Measurements from ENCODE around the gene BAG3. TPM values are rescaled to one million over a fixed set of nuclear protein-coding genes. Genes with fewer than 3 reads are reported as not detected.

Gene BAG3
- total RNA-seq, 2 experiments from 2014 or later, result 13.4 to 14.3 TPM

DNA sequence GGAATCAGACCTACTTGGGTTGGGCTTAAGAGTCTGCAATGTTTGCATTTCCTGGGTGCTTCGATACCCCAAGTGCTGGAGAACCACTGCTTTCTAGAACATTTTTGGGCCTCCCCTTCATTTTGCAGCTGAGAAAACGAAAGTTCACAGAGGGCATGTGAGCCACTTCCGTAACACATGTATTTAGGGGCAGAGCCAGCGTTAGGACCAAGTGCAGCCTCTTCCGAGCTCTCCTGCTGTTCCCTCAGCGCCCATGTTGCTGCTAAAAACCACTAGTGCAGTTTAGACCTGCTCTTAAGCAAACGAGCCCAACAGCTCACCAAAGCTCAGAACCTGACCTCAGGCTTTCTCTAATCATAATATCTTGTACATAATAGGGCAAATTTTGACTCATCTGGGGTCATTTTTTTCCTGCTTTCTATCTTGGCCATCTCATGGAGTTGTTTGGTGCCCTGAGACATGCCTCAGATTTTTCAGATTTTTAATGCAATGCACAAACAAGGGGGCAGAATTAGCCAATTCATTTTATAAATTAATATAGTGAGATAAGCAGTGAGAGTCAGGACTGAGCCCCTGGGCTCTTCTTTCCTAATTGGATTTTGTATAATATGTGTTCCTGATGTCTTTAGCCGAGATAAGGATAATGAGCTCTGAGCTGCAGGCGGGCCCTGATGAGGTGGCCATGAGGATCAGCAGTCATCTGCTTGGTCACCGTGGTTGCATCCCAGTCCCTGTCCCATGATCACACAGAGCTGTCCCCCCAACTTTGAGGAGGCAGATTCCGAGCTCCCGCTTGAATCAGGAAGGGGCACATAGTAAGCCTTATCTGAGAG, 12.9 kb downstream of the BAG3 start:
- Mint-ChIP-seq H3K27ac (peak overlapping the region; percentile 77), H3K9me3 (no peaks in the 10 kb centered on the region), H3K27me3 (no peaks in the 10 kb centered on the region), H3K4me1 (ENCODE audit: low read depth) (peaks cover 20% of the 10 kb centered on the region), H3K4me3 (peak overlapping the region; percentile 31), H3K36me3 (ENCODE audit: low read depth) (peaks cover 5% of the 10 kb centered on the region)
- intact Hi-C loops (cut with micrococcal nuclease), result no loop called here
- ChIA-PET CTCF (interaction anchor here (1.0 to 2.5 kb wide), 2 partner anchors 11 to 12 kb away, joined by 3 to 12 read pairs; no protein-coding TSS in a partner anchor), POLR2A (no interaction called here)
- peak; percentile 79 for ATAC-seq
- DNase-seq, result peak; percentile 31
- TF ChIP-seq, protein P1, sequence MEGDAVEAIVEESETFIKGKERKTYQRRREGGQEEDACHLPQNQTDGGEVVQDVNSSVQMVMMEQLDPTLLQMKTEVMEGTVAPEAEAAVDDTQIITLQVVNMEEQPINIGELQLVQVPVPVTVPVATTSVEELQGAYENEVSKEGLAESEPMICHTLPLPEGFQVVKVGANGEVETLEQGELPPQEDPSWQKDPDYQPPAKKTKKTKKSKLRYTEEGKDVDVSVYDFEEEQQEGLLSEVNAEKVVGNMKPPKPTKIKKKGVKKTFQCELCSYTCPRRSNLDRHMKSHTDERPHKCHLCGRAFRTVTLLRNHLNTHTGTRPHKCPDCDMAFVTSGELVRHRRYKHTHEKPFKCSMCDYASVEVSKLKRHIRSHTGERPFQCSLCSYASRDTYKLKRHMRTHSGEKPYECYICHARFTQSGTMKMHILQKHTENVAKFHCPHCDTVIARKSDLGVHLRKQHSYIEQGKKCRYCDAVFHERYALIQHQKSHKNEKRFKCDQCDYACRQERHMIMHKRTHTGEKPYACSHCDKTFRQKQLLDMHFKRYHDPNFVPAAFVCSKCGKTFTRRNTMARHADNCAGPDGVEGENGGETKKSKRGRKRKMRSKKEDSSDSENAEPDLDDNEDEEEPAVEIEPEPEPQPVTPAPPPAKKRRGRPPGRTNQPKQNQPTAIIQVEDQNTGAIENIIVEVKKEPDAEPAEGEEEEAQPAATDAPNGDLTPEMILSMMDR (IDR thresholded peaks at IDR 0.05), result no peak

DNA sequence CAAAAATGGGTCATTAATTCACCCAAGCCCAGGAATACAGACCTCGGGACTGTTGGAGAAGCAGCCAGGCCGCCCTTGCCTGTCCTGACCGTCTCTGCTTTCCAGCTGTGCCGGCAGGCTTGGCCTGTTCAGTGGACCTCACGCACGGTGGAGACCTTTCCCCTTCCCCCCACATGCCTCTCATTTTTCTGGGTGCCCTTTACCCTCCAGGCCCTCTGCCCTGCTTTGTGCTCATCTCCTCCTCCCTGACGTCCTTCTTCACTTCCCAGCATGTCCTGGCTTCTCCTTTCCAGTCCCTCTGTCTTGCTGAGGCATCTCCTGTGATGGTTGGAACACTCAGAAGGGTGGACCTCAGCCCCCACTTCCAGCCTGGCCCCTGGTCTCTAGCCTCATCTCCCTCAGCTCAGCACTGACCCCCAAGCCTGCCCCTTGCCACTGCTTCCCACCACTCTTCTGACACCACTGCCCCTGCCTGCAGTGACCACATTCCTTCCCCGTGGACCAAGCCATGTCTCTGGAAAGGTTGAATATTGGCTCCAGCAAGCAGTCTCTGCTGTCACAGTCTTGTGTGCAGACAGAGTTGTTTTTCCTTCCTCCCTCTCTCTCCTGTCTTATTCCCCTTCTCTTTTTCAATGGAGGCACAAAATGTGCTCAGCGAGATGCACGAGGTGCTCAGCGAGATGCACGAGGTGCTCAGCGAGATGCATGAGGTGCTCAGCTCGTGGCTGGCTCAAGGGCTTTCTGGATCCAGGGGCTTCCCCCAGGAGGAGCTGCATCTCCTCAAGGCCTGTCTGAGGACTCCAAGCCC, 14.9 kb downstream of the BAG3 start:
- Mint-ChIP-seq H3K4me3 (no peak overlapping the region), H3K4me1 (ENCODE audit: low read depth) (peaks cover 18% of the 10 kb centered on the region), H3K27me3 (no peaks in the 10 kb centered on the region), H3K9me3 (no peaks in the 10 kb centered on the region), H3K27ac (no peak overlapping the region), H3K36me3 (ENCODE audit: low read depth) (peaks cover 3% of the 10 kb centered on the region)
- TF ChIP-seq, protein P1 (IDR thresholded peaks at IDR 0.05), result no peak
- no peak for DNase-seq
- ChIA-PET CTCF (interaction anchor here (1.1 to 1.2 kb wide), 2 partner anchors 55 to 85 kb away, joined by 3 read pairs; no protein-coding TSS in a partner anchor), POLR2A (no interaction called here)
- intact Hi-C loops (cut with micrococcal nuclease), result no loop called here
- no peak for ATAC-seq

DNA sequence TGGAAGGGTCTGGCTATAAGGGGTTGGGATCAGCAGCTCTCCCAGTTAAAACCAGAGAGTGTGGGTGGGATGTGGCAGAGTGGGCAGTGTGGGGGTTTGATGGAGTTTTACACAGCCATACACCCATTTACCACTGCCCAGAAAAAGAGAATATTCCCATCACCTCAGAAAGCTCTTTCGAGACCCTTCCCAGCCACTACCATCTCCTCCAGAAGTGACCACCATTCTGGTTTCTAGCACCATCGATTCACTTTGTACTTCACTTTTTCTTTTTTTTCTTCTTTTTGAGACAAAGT, 15.5 kb downstream of the BAG3 start:
- ChIA-PET POLR2A (no interaction called here), CTCF (interaction anchor here (1.1 to 1.2 kb wide), 2 partner anchors 54 to 84 kb away, joined by 3 read pairs; no protein-coding TSS in a partner anchor)
- no peak overlapping the region for H3K27ac Mint-ChIP-seq
- no peak for ATAC-seq
- H3K36me3 Mint-ChIP-seq (ENCODE audit: low read depth), result peaks cover 6% of the 10 kb centered on the region
- no peaks in the 10 kb centered on the region for H3K9me3 Mint-ChIP-seq
- intact Hi-C loops (cut with micrococcal nuclease), result no loop called here
- DNase-seq, result no peak
- no peak overlapping the region for H3K4me3 Mint-ChIP-seq
- H3K27me3 Mint-ChIP-seq, result no peaks in the 10 kb centered on the region
- TF ChIP-seq, protein P1 (IDR thresholded peaks at IDR 0.05), result no peak
- peaks cover 18% of the 10 kb centered on the region for H3K4me1 Mint-ChIP-seq (ENCODE audit: low read depth)

DNA sequence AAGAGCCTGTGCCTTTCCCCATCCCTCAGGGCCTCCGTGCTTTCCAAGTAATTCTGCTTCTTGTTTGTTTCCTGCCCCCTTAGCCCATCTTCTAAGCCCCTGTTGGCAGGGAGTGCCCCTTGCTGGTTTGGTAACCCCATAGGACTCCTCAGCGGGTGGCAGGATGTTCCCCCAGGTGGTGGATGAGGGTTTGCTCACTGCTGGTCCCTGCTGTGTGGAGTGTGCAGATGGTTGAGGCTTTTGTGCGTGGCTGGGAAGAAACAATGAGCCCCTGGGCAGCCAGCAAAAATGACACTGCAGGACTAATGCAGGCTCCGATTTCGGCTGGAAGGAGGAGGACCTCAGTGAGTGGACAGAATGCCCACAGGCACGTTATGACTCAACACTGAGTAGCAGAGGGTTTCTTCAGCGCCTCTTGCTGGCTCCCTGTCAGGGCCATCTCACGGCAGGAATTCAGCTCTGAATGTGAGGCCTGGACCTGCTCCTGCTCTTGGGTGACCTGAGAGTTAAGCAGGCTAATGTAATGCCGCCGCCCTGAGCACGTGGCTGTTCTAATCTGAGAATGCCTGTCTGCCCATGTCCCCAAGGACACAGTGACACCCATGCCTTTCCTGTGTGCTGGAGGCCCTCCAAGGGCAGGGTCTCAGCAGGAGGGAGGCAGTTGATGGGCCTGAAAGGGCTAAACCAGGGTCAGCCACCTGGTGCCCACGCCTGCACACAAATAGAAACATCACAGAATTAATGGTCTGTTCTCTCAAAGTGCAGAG, 16.6 kb downstream of the BAG3 start:
- DNase-seq (no peak), ATAC-seq (no peak)
- Mint-ChIP-seq H3K36me3 (ENCODE audit: low read depth) (peaks cover 6% of the 10 kb centered on the region), H3K27ac (no peak overlapping the region), H3K9me3 (no peaks in the 10 kb centered on the region), H3K4me3 (no peak overlapping the region), H3K27me3 (no peaks in the 10 kb centered on the region), H3K4me1 (ENCODE audit: low read depth) (peaks cover 15% of the 10 kb centered on the region)
- intact Hi-C loops (cut with micrococcal nuclease), result no loop called here
- ChIA-PET CTCF (interaction anchor here (0.9 to 1.2 kb wide), 2 partner anchors 79 to 83 kb away, joined by 3 read pairs; no protein-coding TSS in a partner anchor), POLR2A (no interaction called here)
- TF ChIP-seq, protein P1 (IDR thresholded peaks at IDR 0.05), result no peak
